ENCODE data around the gene USP12.
"Not testable (repeated sequence)": the region's sequence is repeated elsewhere in the genome, so short reads cannot be mapped to it uniquely, and the experiment has no call there.

The USP12 gene

DNA sequence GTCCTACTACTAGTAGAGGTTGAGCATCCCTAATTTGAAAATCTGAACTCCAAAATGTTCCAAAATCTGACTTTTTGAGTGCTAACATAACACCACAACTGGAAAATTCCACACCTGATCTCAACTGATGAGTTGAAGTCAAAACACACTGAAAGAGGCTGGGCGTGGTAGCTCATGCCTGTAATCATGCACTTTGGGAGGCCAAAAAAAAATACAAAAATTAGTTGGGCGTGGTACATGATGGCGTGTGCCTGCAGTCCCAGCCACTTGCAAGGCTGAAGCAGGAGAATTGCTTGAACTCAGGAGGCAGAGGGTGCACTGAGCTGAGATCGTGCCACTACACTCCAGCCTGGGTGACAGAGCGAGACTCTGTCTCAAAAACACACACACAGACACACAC lies 29.9 kb downstream of the USP12 start:
- TF ChIP-seq ZFX (IDR thresholded peaks at IDR 0.05) (no peak), CTCF (conservative IDR thresholded peaks at IDR 0.05) (no peak)
- H3K27ac ChIP-seq: no peak overlapping the region

DNA sequence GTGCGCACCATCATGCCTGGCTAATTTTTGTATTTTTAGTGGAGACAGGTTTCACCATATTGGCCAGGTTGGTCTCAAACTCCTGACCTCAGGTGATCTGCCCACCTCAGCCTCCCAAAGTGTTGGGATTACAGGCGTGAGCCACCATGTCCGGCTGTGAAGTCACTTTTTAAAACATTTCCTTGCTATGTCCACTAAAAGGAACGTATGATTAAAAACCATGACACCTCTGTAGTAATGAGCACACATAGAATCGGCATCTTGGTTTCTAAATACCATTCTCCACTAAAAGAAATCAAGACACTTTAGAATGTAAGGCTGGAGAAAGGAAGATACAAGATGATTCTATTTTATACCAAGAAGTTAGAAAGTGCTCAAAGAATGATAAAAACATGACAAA lies 30.5 kb downstream of the USP12 start:
- H3K27ac ChIP-seq: not testable (repeated sequence)

GRCh38 chr13:27140060-27140459 lies 31.6 kb downstream of the USP12 start:
- H3K27ac ChIP-seq: no peak overlapping the region
- TF ChIP-seq CTCF (conservative IDR thresholded peaks at IDR 0.05) (no peak), ZFX (IDR thresholded peaks at IDR 0.05) (no peak)

GRCh38 chr13:27139565-27139964 lies 32.0 kb downstream of the USP12 start:
- H3K27ac ChIP-seq: no peak overlapping the region
- TF ChIP-seq CTCF (conservative IDR thresholded peaks at IDR 0.05): no peak
- TF ChIP-seq ZFX (IDR thresholded peaks at IDR 0.05): no peak

- H3K27ac ChIP-seq: no peak overlapping the region
- no peak for TF ChIP-seq CTCF (conservative IDR thresholded peaks at IDR 0.05)
- no peak for TF ChIP-seq ZFX (IDR thresholded peaks at IDR 0.05)
These were observed 33.0 kb downstream of the USP12 start for GRCh38 chr13:27138457-27139093.

DNA sequence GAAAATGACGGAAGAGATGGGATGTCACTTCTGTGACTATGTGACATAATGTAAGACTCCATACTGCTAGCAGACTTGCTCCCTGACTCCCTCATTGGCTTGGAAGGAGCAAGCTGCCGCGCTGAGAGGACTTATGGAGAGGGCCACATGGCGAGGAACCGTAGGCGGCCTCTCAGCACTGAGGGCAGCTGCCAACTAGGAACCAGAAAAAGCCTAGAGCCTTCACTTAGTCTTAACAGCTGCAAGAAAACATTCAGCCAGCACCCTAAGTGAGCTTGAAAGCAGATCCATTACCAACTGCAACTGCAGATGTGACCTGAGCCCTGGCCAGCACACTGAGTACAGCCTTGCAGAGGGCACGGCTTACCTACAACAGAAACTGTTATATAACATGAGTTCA lies 33.9 kb downstream of the USP12 start:
- TF ChIP-seq CTCF (conservative IDR thresholded peaks at IDR 0.05) (no peak), ZFX (IDR thresholded peaks at IDR 0.05) (no peak)
- H3K27ac ChIP-seq: no peak overlapping the region

GRCh38 chr13:27135023-27135422 lies 36.6 kb downstream of the USP12 start:
- no peak overlapping the region for H3K27ac ChIP-seq

More at GRCh38 chr13:27135023-27135422, 36.6 kb downstream of the USP12 start:
- TF ChIP-seq CTCF (conservative IDR thresholded peaks at IDR 0.05): no peak

All from C4-2B (cell line).